ENCODE data around the gene NPAS2. TPM values are rescaled to one million over a fixed set of nuclear protein-coding genes. Genes with fewer than 3 reads are reported as not detected.

NPAS2 gene
- total and polyA plus RNA-seq, 2 donors (not counting 3 experiments of a cell fraction or from before 2014, with no cell fraction given): 29.0 to 53.9 TPM

GRCh38 chr2:100791936-100792308, 28.0 kb upstream of the NPAS2 start:
- H3K27me3 ChIP-seq (ENCODE audit: control insufficient read depth in 2 of 2, insufficient read depth in 2 of 2, low read length in 2 of 2): no peaks in the 10 kb centered on the region
- H3K9me3 ChIP-seq (replicated peaks; ENCODE audit: control insufficient read depth, insufficient read depth, low read length): no peaks in the 10 kb centered on the region
- no peaks in the 10 kb centered on the region for H3K79me2 ChIP-seq (ENCODE audit: control insufficient read depth, insufficient read depth, low read length)
- dilution Hi-C loops (cut with MboI; ENCODE audit: extremely low pct_ligation_motif_present, low sequenced_read_pairs): no loop called here
- H4K20me1 ChIP-seq (replicated peaks; ENCODE audit: control insufficient read depth, extremely low read depth, insufficient read depth, low read length): no peaks in the 10 kb centered on the region
- intact Hi-C loops (cut with micrococcal nuclease): no loop called here
- H3K4me3 ChIP-seq (replicated peaks in 1 of 3; ENCODE audit: insufficient read depth in 1 of 3, low read depth in 1 of 3, low read length in 3 of 3): no peak overlapping the region
- no peaks in the 10 kb centered on the region for H3K9me1 ChIP-seq (replicated peaks; ENCODE audit: control insufficient read depth, extremely low read depth, insufficient read depth, low read length)
- FAIRE-seq (no peak), DNase-seq (ENCODE audit: low read depth, low spot score) (no peak)
- no peak overlapping the region for H2AFZ ChIP-seq (ENCODE audit: low read depth, low read length)
- POLR2A ChIA-PET: no interaction called here
- H3K27ac ChIP-seq (ENCODE audit: insufficient read depth, low read depth, low read length): no peak overlapping the region
- no peak overlapping the region for H3K4me2 ChIP-seq (ENCODE audit: insufficient read depth, low read length)
- CTCF ChIA-PET: no interaction called here
- H3K9ac ChIP-seq (replicated peaks; ENCODE audit: extremely low read depth, insufficient read depth, low read length): no peak overlapping the region
- no peaks in the 10 kb centered on the region for H3K36me3 ChIP-seq (ENCODE audit: control insufficient read depth in 2 of 2, extremely low read depth in 1 of 2, insufficient read depth in 2 of 2, low read length in 2 of 2)
- TF ChIP-seq FOS (IDR thresholded peaks at IDR 0.05; ENCODE audit: borderline replicate concordance, insufficient read depth, low read length) (no peak), EZH2 (IDR thresholded peaks at IDR 0.05; ENCODE audit: borderline replicate concordance, low read depth, low read length, severe bottlenecking) (no peak), POLR2A (IDR thresholded peaks at IDR 0.05; ENCODE audit: low read depth, low read length) (no peak), MAX (IDR thresholded peaks at IDR 0.05; ENCODE audit: insufficient read depth, insufficient read length) (no peak), POLR2AphosphoS5 (IDR thresholded peaks at IDR 0.05; ENCODE audit: insufficient read depth, low read depth, low read length) (no peak), CTCF (IDR thresholded peaks at IDR 0.05; ENCODE audit: extremely low read depth in 1 of 2, insufficient read depth in 1 of 2, low read depth in 1 of 2, low read length in 2 of 2) (no peak), JUN (IDR thresholded peaks at IDR 0.05; ENCODE audit: borderline replicate concordance, insufficient read depth, insufficient read length, low read depth) (no peak), GATA2 (IDR thresholded peaks at IDR 0.05; ENCODE audit: insufficient read depth, insufficient read length, low read depth, low read length) (no peak), MYC (IDR thresholded peaks at IDR 0.05; ENCODE audit: low read depth, low read length) (no peak)
- no peaks in the 10 kb centered on the region for H3K4me1 ChIP-seq (ENCODE audit: control insufficient read depth, extremely low read depth, insufficient read depth, low read length)
- BruUV-seq (replicated peaks): no TSS peak
